SK-N-DZ (cell line): ENCODE data around the gene DEPDC5.

ENCODE experiments used
- DNase-seq: peaks from one replicate; pipeline ENCODE4 v3.0.0-alpha.2; 2015; ENCODE audit warnings: low spot score

Gene DEPDC5

DNA sequence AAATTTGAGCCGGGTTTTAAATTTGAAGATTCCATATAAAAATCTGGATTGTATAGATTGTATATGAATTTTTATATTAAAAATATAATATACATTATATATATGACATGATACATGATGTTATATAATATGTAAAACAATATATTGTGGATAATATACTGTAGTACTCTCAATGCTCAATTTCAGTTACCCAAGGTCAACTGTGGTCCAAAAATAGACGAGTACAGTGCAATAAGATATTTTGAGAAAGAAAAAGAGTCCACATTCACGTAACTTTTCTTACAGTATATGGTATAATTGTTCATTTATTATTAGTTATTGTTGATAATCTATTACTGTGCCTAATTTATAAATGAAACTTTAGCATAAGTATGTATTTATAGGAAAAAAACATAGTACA lies 96.3 kb downstream of the DEPDC5 start:
- no peak for DNase-seq

DNA sequence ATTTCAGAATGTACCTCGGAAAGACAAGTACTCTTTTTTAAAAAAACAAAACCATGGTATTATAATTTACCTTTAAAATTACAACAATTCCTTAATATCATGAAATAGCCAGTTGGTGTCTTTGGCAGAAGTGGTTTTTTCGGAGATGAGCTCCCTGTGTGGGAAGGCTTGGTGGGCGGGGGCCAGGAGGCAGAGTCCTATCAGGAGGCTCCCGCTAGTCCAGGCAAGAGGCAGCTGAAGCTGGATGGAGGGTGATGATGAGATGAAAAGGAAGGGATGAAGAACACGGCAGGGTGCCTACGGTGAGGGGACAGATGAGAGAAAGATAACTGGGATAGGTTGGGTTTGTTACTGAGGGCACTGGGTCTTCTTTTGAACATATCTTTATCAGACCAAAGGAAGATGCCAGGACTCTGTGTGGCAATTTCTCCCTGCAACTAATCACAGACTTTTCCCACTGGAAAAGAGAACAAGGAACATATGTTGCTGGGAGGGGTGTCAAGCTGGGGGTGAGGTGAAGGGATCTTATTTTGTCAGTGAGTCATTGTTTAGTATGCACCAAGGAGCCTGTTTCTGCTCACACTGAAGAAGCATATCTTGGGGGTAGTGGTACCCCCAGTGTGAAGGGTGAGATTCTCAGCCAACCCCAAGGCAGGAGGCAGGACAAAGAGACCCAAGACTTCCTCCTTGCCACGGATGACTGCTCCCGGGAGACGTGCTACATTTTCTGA lies 99.0 kb downstream of the DEPDC5 start:
- no peak for DNase-seq

GRCh38 chr22:31853736-31854495 lies 100.1 kb downstream of the DEPDC5 start:
- DNase-seq: no peak

- DNase-seq: peak; percentile 45
These were observed 103.4 kb downstream of the DEPDC5 start for GRCh38 chr22:31857247-31857646.

DNA sequence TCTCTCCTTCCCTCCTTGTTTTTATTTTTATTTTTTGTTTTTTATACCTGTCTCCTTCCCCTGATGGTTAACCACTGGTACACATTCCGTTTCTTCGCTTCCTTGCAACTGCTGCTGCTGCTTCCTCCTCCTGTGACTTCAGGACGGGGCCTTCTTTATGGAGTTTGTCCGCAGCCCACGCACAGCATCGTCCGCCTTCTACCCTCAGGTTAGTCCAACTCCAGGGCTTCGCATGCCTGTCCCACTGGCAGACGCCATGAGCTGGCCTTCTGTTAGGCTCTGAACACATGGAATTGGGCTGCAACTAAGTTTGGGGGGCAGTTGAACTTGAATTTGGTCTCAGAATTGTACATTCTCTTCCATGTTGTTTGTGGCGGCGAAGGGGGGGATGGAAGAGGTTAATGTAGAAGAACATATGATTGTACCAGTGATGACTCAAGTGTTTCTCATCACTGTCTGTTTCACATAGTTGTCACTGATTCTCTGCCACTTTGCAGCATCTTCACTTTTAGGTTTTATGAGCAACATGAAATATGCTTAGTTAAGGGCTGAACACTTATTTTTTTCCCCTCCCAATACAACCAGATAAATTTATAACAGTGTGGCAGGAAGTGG lies 107.5 kb downstream of the DEPDC5 start:
- no peak for DNase-seq

DNA sequence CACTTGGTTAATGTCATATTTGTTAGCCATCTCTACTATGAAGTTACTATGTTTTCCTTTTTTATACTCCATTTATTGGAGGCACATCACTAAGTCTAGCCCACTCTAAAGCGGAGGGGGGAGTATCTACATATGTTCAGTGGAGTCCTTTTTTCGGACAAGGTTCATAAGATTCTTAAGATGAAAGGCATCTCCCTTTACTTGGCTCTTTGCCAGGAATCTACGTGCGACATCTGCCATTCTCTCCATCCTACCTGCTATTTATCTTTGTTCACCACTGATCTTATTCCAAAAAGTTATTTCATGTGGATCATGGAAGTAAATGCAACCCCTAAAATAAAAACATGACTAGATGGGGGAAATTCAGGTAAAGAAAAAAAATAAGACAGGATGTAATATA lies 113.1 kb downstream of the DEPDC5 start:
- DNase-seq: no peak

DNA sequence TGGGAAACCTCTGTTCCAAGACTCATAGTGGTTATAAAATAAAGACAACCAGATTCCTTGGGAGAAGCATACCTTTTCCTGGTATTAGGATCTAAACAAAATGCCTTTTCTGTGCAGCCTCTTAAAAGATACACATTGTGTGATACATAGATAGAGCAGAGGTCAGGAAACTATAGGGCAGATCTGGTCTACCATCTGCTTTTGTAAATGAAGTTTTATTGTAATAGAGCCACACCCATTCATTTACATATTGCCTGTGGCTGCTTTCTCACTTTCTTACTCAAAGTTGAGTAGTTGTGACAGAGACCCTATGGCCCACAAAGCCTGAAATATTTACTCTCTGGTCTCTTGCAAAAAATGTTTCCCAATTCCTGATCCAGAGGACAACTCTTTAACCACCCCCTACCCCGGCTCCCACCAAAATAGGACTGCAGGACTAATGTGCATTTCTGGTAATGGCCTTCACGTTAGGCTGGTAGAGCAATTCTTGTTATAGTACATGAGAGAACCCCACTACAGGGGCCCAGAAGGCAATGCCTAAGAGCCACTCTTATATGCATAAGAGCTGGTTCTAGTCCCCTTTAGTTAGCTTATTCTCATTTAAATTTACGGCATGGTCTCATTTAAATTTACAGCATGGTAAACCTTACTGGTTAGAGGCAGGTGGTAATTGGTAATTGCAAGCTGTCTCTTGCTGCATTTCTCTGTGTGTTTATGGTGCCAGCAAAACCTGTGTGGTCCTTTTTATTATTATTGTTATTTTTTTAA lies 113.8 kb downstream of the DEPDC5 start:
- DNase-seq: no peak

- DNase-seq: no peak
These were observed 115.9 kb downstream of the DEPDC5 start for GRCh38 chr22:31869739-31870138.

GRCh38 chr22:31870890-31871289 lies 117.1 kb downstream of the DEPDC5 start:
- no peak for DNase-seq

GRCh38 chr22:31871480-31871879 lies 117.7 kb downstream of the DEPDC5 start:
- no peak for DNase-seq

- peak; percentile 24 for DNase-seq
These were observed 118.4 kb downstream of the DEPDC5 start for GRCh38 chr22:31872209-31872608.

GRCh38 chr22:31874821-31875220 lies 121.0 kb downstream of the DEPDC5 start:
- DNase-seq: no peak

DNA sequence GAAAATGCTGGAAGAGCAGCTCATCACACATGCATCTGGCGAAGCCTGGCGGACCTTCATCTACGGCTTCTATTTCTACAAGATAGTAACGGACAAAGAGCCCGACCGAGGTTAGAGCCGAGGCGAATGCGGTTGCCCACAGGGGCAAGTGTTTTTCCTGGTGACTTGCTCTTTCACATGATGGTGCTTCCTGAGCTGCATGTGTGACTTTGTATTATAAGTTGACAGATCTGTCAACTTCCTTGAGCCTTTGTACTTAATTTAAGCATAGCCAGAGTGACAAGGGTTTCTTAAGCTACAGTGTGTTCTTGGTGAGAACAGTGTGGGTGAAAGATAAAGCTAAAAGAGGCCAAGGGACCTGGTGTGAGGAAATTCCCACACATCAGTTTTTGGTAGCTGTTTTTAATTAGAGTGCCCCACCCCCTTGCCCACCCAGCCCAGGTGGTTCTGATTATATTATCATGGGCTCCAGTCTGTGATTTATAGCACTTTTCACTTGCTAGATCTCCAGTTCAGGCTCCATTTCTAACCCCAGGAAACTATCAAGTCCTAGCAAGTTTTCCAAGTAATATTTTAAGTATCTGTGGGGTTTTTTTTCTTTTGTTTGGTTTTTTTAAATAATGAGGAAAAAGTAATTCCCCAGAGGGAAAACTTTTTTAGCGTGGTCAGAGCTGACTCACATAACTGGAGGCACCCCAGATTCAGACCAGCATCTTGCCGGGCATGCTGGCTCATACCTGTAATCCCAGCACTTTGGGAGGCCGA lies 122.5 kb downstream of the DEPDC5 start:
- DNase-seq: no peak

DNA sequence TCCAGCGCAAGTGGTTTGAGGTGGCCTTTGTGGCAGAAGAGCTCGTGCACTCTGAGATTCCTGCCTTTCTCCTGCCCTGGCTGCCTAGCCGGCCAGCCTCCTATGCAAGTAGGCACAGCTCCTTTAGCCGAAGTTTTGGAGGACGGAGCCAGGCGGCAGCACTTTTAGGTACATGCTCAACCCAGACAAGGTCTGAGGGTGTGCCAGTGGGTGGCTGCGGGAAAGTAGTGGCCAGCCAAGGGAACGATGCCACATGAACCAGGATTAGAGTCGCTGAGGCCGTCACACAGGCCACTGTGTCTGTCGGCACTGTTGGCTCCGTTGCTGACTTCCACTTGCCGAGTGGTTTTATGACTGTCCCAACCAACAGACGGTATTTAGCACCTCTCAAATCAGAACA lies 125.8 kb downstream of the DEPDC5 start:
- no peak for DNase-seq

DNA sequence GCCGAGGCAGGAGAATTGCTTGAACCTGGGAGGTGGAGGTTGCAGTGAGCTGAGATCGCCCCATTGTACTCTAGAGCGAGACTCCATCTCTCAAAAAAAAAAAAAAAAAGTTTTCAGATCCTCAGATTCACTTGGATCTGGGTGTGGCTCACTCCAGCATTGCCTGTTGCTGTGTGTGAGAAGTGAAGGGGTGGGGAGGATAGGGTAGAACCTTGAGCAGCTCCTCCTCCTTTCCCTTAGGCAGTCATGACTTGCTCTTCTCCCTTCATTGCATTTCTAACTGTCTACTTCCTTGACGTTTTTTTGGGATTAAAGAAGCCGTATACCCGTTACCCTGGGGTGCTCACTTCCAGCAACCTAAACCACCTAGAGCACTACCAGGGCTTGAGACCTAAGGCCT lies 127.4 kb downstream of the DEPDC5 start:
- DNase-seq: no peak

GRCh38 chr22:31881865-31882264 lies 128.0 kb downstream of the DEPDC5 start:
- DNase-seq: no peak

DNA sequence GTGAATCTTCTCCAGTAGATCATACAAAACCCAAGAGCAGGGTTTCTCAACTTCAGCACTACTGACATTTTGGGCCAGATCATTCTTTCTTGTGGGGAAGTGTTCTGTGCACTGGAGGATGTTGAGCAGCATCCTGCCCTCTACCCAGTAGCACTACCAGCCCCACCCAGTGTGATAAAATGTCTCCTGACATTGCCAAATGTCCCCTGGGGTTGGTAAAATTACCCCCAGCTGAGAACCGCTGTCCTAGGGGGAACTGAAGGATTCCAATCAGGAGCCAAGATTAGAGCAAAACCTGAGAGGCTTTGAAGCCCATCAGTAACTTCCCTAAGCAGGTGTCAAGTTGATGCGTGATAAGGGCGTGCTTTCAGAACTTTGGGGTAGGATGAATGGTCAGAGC lies 129.2 kb downstream of the DEPDC5 start:
- DNase-seq: no peak

GRCh38 chr22:31883989-31884388 lies 130.2 kb downstream of the DEPDC5 start:
- DNase-seq: no peak

- no peak for DNase-seq
These were observed 137.7 kb downstream of the DEPDC5 start for GRCh38 chr22:31891366-31892079.

GRCh38 chr22:31892080-31892433 lies 138.2 kb downstream of the DEPDC5 start:
- no peak for DNase-seq

GRCh38 chr22:31893460-31893859 lies 139.6 kb downstream of the DEPDC5 start:
- no peak for DNase-seq
